Measurements from ENCODE around the gene RBMS1. TPM values are rescaled to one million over a fixed set of nuclear protein-coding genes. Genes with fewer than 3 reads are reported as not detected.

RBMS1 gene
- total RNA-seq, 1 donor: 170 TPM

DNA sequence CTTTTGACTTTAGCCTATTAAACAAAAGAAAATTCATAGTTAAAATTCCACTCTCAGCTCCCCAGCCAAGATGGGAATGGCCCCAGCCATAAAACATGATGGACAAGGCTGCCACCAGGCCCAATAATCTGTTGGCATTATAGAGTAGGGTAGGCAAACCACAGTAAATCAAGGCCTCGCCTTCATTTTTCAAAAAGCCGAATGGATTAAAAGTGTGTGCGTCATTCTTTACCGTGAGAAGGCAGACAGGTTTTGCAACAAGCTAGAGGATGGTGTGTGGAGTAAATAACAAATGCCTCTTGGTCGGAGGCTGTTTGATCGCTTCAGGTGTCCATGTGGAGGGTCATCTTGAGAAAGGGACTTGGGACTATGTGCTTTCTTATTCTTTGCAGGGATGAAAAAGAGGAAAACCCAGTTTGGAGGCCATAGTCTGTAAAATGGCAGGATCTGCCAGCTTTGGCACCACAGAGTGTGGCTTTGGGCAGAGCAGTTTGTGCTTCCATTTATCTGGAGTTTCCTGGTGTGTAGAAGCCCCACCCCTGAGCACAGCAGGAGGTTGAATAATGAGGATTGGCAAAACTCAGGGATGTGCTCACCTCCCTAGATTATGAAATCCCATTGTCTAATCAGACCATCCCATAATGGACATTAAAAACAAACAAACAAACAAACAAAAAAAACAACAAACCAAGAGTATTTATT, 236.4 kb downstream of the RBMS1 start:
- TF ChIP-seq, protein P1, sequence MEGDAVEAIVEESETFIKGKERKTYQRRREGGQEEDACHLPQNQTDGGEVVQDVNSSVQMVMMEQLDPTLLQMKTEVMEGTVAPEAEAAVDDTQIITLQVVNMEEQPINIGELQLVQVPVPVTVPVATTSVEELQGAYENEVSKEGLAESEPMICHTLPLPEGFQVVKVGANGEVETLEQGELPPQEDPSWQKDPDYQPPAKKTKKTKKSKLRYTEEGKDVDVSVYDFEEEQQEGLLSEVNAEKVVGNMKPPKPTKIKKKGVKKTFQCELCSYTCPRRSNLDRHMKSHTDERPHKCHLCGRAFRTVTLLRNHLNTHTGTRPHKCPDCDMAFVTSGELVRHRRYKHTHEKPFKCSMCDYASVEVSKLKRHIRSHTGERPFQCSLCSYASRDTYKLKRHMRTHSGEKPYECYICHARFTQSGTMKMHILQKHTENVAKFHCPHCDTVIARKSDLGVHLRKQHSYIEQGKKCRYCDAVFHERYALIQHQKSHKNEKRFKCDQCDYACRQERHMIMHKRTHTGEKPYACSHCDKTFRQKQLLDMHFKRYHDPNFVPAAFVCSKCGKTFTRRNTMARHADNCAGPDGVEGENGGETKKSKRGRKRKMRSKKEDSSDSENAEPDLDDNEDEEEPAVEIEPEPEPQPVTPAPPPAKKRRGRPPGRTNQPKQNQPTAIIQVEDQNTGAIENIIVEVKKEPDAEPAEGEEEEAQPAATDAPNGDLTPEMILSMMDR (IDR thresholded peaks at IDR 0.05; ENCODE audit: insufficient read depth, low read length): no peak
- peak; percentile 45 for DNase-seq (ENCODE audit: low read depth)

DNA sequence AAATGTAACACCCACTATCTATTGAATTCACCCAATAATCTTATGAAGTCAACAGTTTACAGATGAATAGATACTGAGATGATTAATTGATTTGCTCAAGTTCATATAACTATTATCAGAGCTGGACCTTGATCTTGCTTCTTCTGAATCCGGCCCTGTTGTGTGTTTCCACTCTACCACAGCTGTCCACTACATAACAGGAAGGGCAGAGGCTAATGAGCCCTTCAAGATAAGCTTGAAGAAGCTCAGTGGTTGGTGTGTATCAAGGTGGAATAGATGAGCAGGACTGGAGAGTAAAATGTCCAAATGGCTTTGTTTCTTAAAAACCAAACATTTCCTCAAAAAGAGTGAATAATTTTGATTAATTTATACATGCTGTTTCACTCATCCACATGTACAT, 237.1 kb downstream of the RBMS1 start:
- TF ChIP-seq, protein P1 (IDR thresholded peaks at IDR 0.05; ENCODE audit: insufficient read depth, low read length): no peak
- no peak for DNase-seq (ENCODE audit: low read depth)
- H3K4me3 ChIP-seq (ENCODE audit: low read depth, low read length): no peak overlapping the region

More for the DNA sequence above, 236.4 kb downstream of the RBMS1 start:
- no peak overlapping the region for H3K4me3 ChIP-seq (ENCODE audit: low read depth, low read length)

DNA sequence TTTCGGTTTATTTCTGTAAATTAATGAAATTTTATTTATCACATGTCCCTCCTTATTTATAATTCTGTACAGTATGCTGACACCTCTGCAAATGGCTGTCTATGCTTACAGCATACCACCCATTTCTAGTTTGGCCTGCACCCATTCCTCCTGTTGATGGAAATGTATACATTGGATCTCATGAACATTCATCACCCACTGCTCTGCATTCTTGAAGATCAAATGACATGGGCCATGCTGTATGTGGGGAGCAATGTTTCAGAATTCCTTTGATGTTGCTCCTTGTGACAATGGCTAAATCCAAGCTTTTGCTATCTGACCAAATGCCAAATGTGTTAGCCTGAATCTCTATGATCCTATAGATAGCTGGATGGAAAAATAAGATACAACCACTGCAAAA, 238.2 kb downstream of the RBMS1 start:
- TF ChIP-seq, protein P1 (IDR thresholded peaks at IDR 0.05; ENCODE audit: insufficient read depth, low read length): no peak
- no peak for DNase-seq (ENCODE audit: low read depth)
- no peak overlapping the region for H3K4me3 ChIP-seq (ENCODE audit: low read depth, low read length)

DNA sequence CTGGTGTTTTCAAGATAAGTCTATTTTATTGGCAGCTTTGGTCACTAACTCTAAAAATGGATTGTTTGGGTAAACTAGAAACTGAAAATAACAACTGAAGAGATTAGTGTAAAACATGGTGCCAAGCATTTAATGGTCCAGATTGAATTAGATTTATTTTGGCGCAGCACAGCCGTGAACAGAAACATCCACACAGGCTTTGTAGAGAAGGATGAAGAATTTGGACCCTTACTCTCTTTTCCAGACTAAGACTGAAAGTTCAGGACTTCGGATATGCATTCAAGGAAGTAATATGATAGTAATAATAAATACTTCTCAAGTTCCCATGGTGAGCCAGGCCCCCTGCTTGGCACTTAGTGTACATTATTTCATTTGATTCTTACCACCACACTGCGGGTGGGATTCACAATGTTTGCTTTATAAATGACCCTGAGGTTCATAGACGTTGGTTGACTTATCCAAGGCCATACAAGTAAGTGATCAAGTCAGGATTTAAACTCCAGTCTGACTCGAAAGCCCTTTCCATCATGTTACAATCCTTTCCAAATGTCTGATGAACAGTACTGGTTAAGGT, 239.3 kb downstream of the RBMS1 start:
- DNase-seq (ENCODE audit: low read depth): no peak
- H3K4me3 ChIP-seq (ENCODE audit: low read depth, low read length): no peak overlapping the region
- TF ChIP-seq, protein P1 (IDR thresholded peaks at IDR 0.05; ENCODE audit: insufficient read depth, low read length): no peak

DNA sequence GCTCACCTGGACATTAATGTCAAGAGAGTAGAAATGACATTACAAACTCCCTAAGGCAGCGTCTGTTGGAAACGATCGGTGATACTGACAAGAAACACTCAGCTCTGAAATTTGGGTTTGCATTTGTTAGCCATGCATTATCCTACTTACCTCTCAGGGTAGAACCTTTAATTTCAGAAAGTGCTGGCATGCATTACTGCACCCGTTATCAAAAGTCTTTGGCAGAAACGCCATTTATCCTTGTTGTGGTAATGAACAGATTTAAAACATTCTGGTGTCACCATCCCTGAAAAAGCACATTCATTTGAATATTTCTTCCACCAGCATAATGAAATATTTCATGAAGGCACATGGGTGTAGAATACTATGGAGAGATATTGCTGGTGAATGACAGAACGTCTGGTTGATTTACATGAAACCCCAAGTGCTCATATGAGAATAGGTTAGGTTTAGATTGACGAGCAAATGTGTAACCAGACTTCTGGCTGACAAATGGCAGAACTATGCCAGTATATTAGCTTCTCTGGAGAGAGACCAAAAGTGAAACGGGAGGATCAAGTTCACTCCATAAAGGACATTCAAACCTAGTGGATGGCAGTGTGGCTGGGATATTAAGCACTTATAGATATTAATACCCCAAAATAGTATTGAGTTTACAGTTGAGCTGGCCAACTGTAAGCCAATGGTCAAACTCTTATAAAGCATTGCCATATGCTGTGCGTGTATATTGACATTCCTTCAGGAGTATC, 240.0 kb downstream of the RBMS1 start:
- H3K4me3 ChIP-seq (ENCODE audit: low read depth, low read length): no peak overlapping the region
- DNase-seq (ENCODE audit: low read depth): peak; percentile 25
- TF ChIP-seq, protein P1 (IDR thresholded peaks at IDR 0.05; ENCODE audit: insufficient read depth, low read length): no peak

DNA sequence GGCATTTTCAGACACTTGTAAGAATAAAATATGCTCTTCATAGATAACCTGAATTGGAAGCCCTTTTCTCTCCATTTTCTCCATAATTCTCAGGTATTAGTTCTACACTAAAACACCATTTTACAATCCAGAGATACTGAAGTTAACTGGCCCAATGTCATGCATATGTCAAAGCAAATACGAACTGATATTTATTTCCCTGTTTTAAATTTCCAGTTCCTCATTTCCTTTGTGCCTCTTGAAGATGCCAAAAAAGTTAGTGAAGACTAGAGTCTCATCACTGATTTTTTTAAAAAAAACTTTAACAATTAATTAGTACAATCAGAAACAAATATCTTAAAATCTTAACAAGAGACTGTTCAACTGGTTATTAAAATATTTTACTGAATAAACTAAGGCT, 240.7 kb downstream of the RBMS1 start:
- H3K4me3 ChIP-seq (ENCODE audit: low read depth, low read length): no peak overlapping the region

More for the DNA sequence above, 240.7 kb downstream of the RBMS1 start:
- no peak for DNase-seq (ENCODE audit: low read depth)
- TF ChIP-seq, protein P1 (IDR thresholded peaks at IDR 0.05; ENCODE audit: insufficient read depth, low read length): no peak

Data from fibroblast of the aortic adventitia (primary cell).